PFSK-1 (cell line): ENCODE results near the gene CNTN4.

Experiments
- FOXP2 ChIP-seq: optimal IDR thresholded peaks from 2 replicates; pipeline ENCODE3; 2011; ENCODE audit warnings: borderline replicate concordance, control low read depth, inconsistent platforms; ENCODE audit not compliant: insufficient read depth; ENCODE audit errors: extremely low read length, extremely low read depth
- POLR2AphosphoS5 ChIP-seq: IDR thresholded peaks from 2 replicates; pipeline ENCODE4 v1.6.1; 2012; ENCODE audit warnings: low read depth, mild to moderate bottlenecking, control low read depth, low read length, moderate library complexity
- SIN3A ChIP-seq: IDR thresholded peaks from 2 replicates; pipeline ENCODE4 v1.6.1; 2012; ENCODE audit warnings: mild to moderate bottlenecking, low read length, moderate library complexity, borderline replicate concordance; ENCODE audit not compliant: insufficient read depth
- TAF1 ChIP-seq: IDR thresholded peaks from 2 replicates; pipeline ENCODE4 v1.6.1; 2012; ENCODE audit warnings: low read length, control low read depth, borderline replicate concordance; ENCODE audit not compliant: insufficient read depth
- TF ChIP-seq, protein P1 (sequence below), 2 experiments: IDR thresholded peaks; 2 replicates each; pipeline versions ENCODE4 v1.6.1 to v1.8.0; 2011 to 2012; ENCODE audit warnings: low read depth in 2 of 2, low read length in 2 of 2, control low read depth in 1 of 2, inconsistent platforms in 1 of 2, mild to moderate bottlenecking in 1 of 2, moderate library complexity in 1 of 2; ENCODE audit not compliant: insufficient read depth in 1 of 2

The CNTN4 gene

DNA sequence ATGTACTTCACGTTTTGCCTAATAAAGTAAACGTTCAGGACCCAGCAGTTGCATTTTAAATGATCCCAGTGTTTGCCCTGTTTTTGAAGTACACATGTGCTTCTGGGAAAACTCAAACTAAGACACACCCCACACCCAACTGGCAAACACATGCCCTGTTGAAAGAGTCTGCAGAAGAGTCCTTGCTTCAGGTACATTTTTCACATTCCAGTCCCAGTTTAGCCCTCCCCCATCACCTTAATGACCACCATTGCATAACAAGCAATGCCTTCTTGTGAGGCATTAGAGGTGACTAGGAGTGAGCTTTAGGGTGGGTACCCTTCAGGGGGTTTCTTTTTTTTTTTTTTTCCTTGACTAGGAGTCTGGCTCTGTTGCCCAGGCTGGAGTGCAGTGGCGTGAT is 322.3 kb downstream of the CNTN4 start:
- TF ChIP-seq TAF1 = no peak
- TF ChIP-seq FOXP2 = no peak
- no peak for TF ChIP-seq POLR2AphosphoS5
- TF ChIP-seq SIN3A = no peak
- TF ChIP-seq, protein P1, sequence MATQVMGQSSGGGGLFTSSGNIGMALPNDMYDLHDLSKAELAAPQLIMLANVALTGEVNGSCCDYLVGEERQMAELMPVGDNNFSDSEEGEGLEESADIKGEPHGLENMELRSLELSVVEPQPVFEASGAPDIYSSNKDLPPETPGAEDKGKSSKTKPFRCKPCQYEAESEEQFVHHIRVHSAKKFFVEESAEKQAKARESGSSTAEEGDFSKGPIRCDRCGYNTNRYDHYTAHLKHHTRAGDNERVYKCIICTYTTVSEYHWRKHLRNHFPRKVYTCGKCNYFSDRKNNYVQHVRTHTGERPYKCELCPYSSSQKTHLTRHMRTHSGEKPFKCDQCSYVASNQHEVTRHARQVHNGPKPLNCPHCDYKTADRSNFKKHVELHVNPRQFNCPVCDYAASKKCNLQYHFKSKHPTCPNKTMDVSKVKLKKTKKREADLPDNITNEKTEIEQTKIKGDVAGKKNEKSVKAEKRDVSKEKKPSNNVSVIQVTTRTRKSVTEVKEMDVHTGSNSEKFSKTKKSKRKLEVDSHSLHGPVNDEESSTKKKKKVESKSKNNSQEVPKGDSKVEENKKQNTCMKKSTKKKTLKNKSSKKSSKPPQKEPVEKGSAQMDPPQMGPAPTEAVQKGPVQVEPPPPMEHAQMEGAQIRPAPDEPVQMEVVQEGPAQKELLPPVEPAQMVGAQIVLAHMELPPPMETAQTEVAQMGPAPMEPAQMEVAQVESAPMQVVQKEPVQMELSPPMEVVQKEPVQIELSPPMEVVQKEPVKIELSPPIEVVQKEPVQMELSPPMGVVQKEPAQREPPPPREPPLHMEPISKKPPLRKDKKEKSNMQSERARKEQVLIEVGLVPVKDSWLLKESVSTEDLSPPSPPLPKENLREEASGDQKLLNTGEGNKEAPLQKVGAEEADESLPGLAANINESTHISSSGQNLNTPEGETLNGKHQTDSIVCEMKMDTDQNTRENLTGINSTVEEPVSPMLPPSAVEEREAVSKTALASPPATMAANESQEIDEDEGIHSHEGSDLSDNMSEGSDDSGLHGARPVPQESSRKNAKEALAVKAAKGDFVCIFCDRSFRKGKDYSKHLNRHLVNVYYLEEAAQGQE (IDR thresholded peaks at IDR 0.05; ENCODE audit: insufficient read depth in 1 of 2, low read depth in 2 of 2, low read length in 2 of 2) = no peak

- TF ChIP-seq FOXP2 (no peak), TAF1 (no peak), POLR2AphosphoS5 (no peak), SIN3A (no peak)
- TF ChIP-seq, protein P1 (IDR thresholded peaks at IDR 0.05; ENCODE audit: insufficient read depth in 1 of 2, low read depth in 2 of 2, low read length in 2 of 2) = no peak
These were observed 324.5 kb downstream of the CNTN4 start for GRCh38 chr3:2423143-2423542.

DNA sequence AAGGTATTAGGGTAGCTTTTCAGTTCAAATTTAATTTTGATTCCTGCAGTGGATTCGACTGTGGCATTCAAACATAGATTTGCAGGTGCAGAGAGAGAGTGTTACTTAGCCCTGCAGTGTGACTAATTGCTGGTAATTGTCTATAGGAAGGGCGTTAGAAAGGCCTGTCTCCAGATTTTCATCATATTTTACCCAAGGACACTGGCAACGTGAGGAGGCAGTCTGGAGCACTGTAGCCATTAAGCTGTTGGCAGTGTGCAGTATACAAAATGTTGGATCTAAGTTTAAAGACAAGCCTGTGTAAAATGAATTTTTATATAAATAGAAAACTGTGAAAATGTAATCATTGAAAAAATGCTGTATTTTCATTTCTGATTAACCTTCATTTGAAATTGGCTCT is 342.9 kb downstream of the CNTN4 start:
- TF ChIP-seq TAF1 (no peak), POLR2AphosphoS5 (no peak), SIN3A (no peak), FOXP2 (no peak)
- TF ChIP-seq, protein P1 (IDR thresholded peaks at IDR 0.05; ENCODE audit: insufficient read depth in 1 of 2, low read depth in 2 of 2, low read length in 2 of 2) = no peak

DNA sequence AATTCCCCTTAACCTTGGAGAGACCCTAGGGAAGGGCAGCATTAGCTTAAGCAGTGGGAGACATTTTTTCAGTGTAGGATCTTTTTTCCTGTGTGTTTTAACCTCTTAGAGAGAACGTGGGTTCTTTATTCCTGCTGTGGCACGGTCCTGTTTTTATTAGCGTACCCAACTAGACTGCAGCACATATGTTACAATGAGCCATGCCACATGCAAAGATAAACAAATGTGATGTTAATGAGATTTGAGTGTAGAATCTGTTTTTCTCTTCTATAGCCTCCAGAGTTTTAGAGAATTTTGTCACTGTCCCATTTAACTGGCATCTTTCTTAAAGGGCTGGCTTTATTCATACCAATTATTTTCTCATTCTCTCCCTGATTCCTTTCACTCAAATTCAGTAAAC is 347.5 kb downstream of the CNTN4 start:
- no peak for TF ChIP-seq POLR2AphosphoS5
- TF ChIP-seq TAF1 = no peak
- no peak for TF ChIP-seq FOXP2
- no peak for TF ChIP-seq SIN3A
- TF ChIP-seq, protein P1 (IDR thresholded peaks at IDR 0.05; ENCODE audit: insufficient read depth in 1 of 2, low read depth in 2 of 2, low read length in 2 of 2) = no peak

- TF ChIP-seq SIN3A (no peak), TAF1 (no peak), FOXP2 (no peak)
These were observed 353.6 kb downstream of the CNTN4 start for GRCh38 chr3:2452249-2452648.
